ENCODE results near the gene IER3IP1. TPM values are rescaled to one million over a fixed set of nuclear protein-coding genes. Genes with fewer than 3 reads are reported as not detected.

IER3IP1 gene
- total RNA-seq, 1 experiment from 2014 or later: 17.7 TPM

GRCh38 chr18:47174545-47175116 lies 1.5 kb downstream of the IER3IP1 start:
- intact Hi-C loops (cut with micrococcal nuclease; ENCODE audit: unreplicated experiment): no loop called here
- no peak for DNase-seq (ENCODE audit: low spot score)
- no TSS peak for BruUV-seq (replicated peaks)
- peak overlapping the region; percentile 92 for H3K4me3 ChIP-seq (ENCODE audit: low read depth, low read length, poor library complexity, severe bottlenecking)
- no peak overlapping the region for H3K27ac ChIP-seq (ENCODE audit: low read depth, low read length, poor library complexity, severe bottlenecking)
- H3K27me3 ChIP-seq (replicated peaks; ENCODE audit: insufficient read depth, low read depth, low read length, poor library complexity): no peaks in the 10 kb centered on the region
- no peaks in the 10 kb centered on the region for H3K4me1 ChIP-seq (ENCODE audit: insufficient read depth, low read length, poor library complexity, severe bottlenecking)
- ChIA-PET CTCF (no interaction called here), POLR2A (ENCODE audit: low non-redundant PET) (no interaction called here)
- TF ChIP-seq EZH2 (IDR thresholded peaks at IDR 0.05; ENCODE audit: borderline replicate concordance, low read depth, low read length, poor library complexity, severe bottlenecking) (no peak), CTCF (conservative IDR thresholded peaks at IDR 0.05; ENCODE audit: low read depth, low read length) (no peak)
- no peaks in the 10 kb centered on the region for H3K9me3 ChIP-seq (ENCODE audit: low read depth, low read length, poor library complexity, severe bottlenecking)
- H3K36me3 ChIP-seq (ENCODE audit: insufficient read depth, low read length, poor library complexity, severe bottlenecking): no peaks in the 10 kb centered on the region

- intact Hi-C loops (cut with micrococcal nuclease; ENCODE audit: unreplicated experiment): no loop called here
- H3K4me1 ChIP-seq (ENCODE audit: insufficient read depth, low read length, poor library complexity, severe bottlenecking): no peaks in the 10 kb centered on the region
- POLR2A ChIA-PET (ENCODE audit: low non-redundant PET): no interaction called here
- H3K27me3 ChIP-seq (replicated peaks; ENCODE audit: insufficient read depth, low read depth, low read length, poor library complexity): no peaks in the 10 kb centered on the region
- CTCF ChIA-PET: no interaction called here
- BruUV-seq (replicated peaks): no TSS peak
- no peaks in the 10 kb centered on the region for H3K36me3 ChIP-seq (ENCODE audit: insufficient read depth, low read length, poor library complexity, severe bottlenecking)
- H3K4me3 ChIP-seq (ENCODE audit: low read depth, low read length, poor library complexity, severe bottlenecking): no peak overlapping the region
- TF ChIP-seq CTCF (conservative IDR thresholded peaks at IDR 0.05; ENCODE audit: low read depth, low read length) (no peak), EZH2 (IDR thresholded peaks at IDR 0.05; ENCODE audit: borderline replicate concordance, low read depth, low read length, poor library complexity, severe bottlenecking) (no peak)
- DNase-seq (ENCODE audit: low spot score): no peak
- no peaks in the 10 kb centered on the region for H3K9me3 ChIP-seq (ENCODE audit: low read depth, low read length, poor library complexity, severe bottlenecking)
- H3K27ac ChIP-seq (ENCODE audit: low read depth, low read length, poor library complexity, severe bottlenecking): no peak overlapping the region
These were observed 3.7 kb downstream of the IER3IP1 start for GRCh38 chr18:47172476-47172875.

GRCh38 chr18:47168913-47169312 lies 7.3 kb downstream of the IER3IP1 start:
- intact Hi-C loops (cut with micrococcal nuclease; ENCODE audit: unreplicated experiment): no loop called here
- H3K9me3 ChIP-seq (ENCODE audit: low read depth, low read length, poor library complexity, severe bottlenecking): no peaks in the 10 kb centered on the region
- CTCF ChIA-PET: no interaction called here
- no peak for TF ChIP-seq EZH2 (IDR thresholded peaks at IDR 0.05; ENCODE audit: borderline replicate concordance, low read depth, low read length, poor library complexity, severe bottlenecking)
- TF ChIP-seq CTCF (conservative IDR thresholded peaks at IDR 0.05; ENCODE audit: low read depth, low read length): no peak
- H3K27ac ChIP-seq (ENCODE audit: low read depth, low read length, poor library complexity, severe bottlenecking): no peak overlapping the region
- POLR2A ChIA-PET (ENCODE audit: low non-redundant PET): no interaction called here
- no peak for DNase-seq (ENCODE audit: low spot score)
- no TSS peak for BruUV-seq (replicated peaks)
- H3K4me3 ChIP-seq (ENCODE audit: low read depth, low read length, poor library complexity, severe bottlenecking): no peak overlapping the region
- H3K36me3 ChIP-seq (ENCODE audit: insufficient read depth, low read length, poor library complexity, severe bottlenecking): no peaks in the 10 kb centered on the region
- no peaks in the 10 kb centered on the region for H3K4me1 ChIP-seq (ENCODE audit: insufficient read depth, low read length, poor library complexity, severe bottlenecking)
- no peaks in the 10 kb centered on the region for H3K27me3 ChIP-seq (replicated peaks; ENCODE audit: insufficient read depth, low read depth, low read length, poor library complexity)

Measured in A673 (cell line).